Measurements from ENCODE around the gene RNF44. TPM values are rescaled to one million over a fixed set of nuclear protein-coding genes. Genes with fewer than 3 reads are reported as not detected.

The RNF44 gene
- total RNA-seq, 1 experiment from 2014 or later = 172 TPM

DNA sequence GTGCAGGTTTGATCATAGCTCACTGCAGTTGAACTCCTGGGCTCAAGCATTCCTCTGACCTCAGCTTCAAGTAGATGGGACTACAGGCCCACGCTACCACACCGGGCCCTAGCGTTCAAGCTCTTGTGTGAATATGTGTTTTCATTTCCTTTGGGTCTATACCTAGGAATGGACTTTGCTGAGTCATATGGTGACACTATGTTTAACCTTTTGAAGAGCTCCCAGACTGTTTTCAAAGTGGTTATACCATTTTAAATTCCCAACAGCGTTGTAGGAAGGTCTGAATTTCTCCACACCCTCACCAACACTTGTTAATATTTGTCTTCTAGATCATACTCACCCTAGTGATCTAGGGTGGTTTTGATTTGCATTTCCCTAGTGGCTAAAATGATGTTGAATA is 55.5 kb downstream of the RNF44 start:
- Histone ChIP-seq H2BK20ac (ENCODE audit: low read depth, low read length, poor library complexity, severe bottlenecking) (no peak overlapping the region), H3K79me1 (ENCODE audit: insufficient read depth, low read depth, low read length, poor library complexity, severe bottlenecking) (peaks cover 8% of the 10 kb centered on the region), H3K23ac (ENCODE audit: insufficient read length, low read depth, low read length) (no peak overlapping the region), H3K79me2 (ENCODE audit: insufficient read depth, low read length) (no peaks in the 10 kb centered on the region), H3K4me1 (ENCODE audit: insufficient read depth, low read length) (no peaks in the 10 kb centered on the region), H2AK5ac (ENCODE audit: insufficient read length, low read length) (no peak overlapping the region), H3K9ac (ENCODE audit: extremely low read depth, insufficient read length, low read length) (no peak overlapping the region), H3T11ph (ENCODE audit: low read length) (no peak overlapping the region), H3K27ac (ENCODE audit: insufficient read length, low read depth, low read length) (no peak overlapping the region), H3K4ac (ENCODE audit: low read depth, low read length) (no peak overlapping the region), H3K4me2 (ENCODE audit: insufficient read depth, insufficient read length, low read length) (no peak overlapping the region), H4K8ac (replicated peaks; ENCODE audit: insufficient read length, low read depth, low read length) (no peak overlapping the region), H4K5ac (ENCODE audit: insufficient read length, low read depth, low read length) (no peak overlapping the region), H3K9me3 (ENCODE audit: control insufficient read depth, low read depth, low read length) (no peaks in the 10 kb centered on the region), H4K91ac (ENCODE audit: insufficient read length, low read depth, low read length) (no peak overlapping the region), H4K20me1 (ENCODE audit: control insufficient read depth, insufficient read depth, insufficient read length) (no peaks in the 10 kb centered on the region), H2BK120ac (ENCODE audit: low read depth, low read length, poor library complexity, severe bottlenecking) (no peak overlapping the region), H2BK12ac (ENCODE audit: insufficient read length, low read depth, low read length) (no peak overlapping the region), H3K18ac (ENCODE audit: insufficient read length, low read depth, low read length) (no peak overlapping the region), H2BK5ac (ENCODE audit: insufficient read length, low read length) (no peak overlapping the region), H3K27me3 (ENCODE audit: insufficient read depth, low read length) (no peaks in the 10 kb centered on the region), H2AFZ (ENCODE audit: low read length) (no peak overlapping the region), H3K23me2 (ENCODE audit: insufficient read length, low read depth, low read length, poor library complexity, severe bottlenecking) (no peaks in the 10 kb centered on the region), H3K56ac (ENCODE audit: insufficient read length, low read depth, low read length) (no peak overlapping the region), H3K14ac (ENCODE audit: insufficient read depth, low read length) (no peak overlapping the region), H2BK15ac (ENCODE audit: low read depth, low read length) (no peak overlapping the region)
- no peak for TF ChIP-seq CTCF (conservative IDR thresholded peaks at IDR 0.05)
- Mint-ChIP-seq H3K27me3 (ENCODE audit: low read depth) (no peaks in the 10 kb centered on the region), H3K4me1 (no peaks in the 10 kb centered on the region), H3K36me3 (ENCODE audit: insufficient read depth in 1 of 3, low read depth in 3 of 3) (peaks cover 10 to 56% (median 35%) of the 10 kb centered on the region in 3 experiments; a peak in 6 of 7 replicates), H3K9me3 (no peaks in the 10 kb centered on the region), H3K27ac (no peak overlapping the region), H3K4me3 (no peak overlapping the region)
- WGBS (ENCODE audit: extremely low coverage, insufficient read length, low lambda C conversion rate) = no CpG with 5 or more reads among the region's 4 CpGs
- DNase-seq = no peak

Other genes with a start within 250 kb of the RNF44 start
- 128 and 136 TPM in 2 replicates for gene KIAA1191, start 175.6 kb downstream of the RNF44 start, total RNA-seq (2021)
- 7.9 and 9.6 TPM in 2 replicates for gene ARL10, start 171.9 kb downstream of the RNF44 start, total RNA-seq (2021)
- gene NOP16, start 148.8 kb downstream of the RNF44 start, total RNA-seq (2021) = 104 and 114 TPM in 2 replicates
- 92.3 and 92.8 TPM in 2 replicates for gene HIGD2A, start 148.7 kb downstream of the RNF44 start, total RNA-seq (2021)
- 31.6 and 34.5 TPM in 2 replicates for gene CLTB, start 120.9 kb downstream of the RNF44 start, total RNA-seq (2021)
- 42.4 and 44.4 TPM in 2 replicates for gene FAF2, start 89.0 kb downstream of the RNF44 start, total RNA-seq (2021)
- 0.90 TPM in 2 replicates for gene CDHR2, start 11.9 kb upstream of the RNF44 start, total RNA-seq (2021)
- gene GPRIN1, start 72.8 kb upstream of the RNF44 start, total RNA-seq (2021) = 10.8 and 12.1 TPM in 2 replicates
- gene SNCB, start 93.1 kb upstream of the RNF44 start, total RNA-seq (2021) = 3.5 and 4.2 TPM in 2 replicates
- 1.3 and 1.8 TPM in 2 replicates for gene EIF4E1B, start 93.3 kb upstream of the RNF44 start, total RNA-seq (2021)
- gene TSPAN17, start 110.1 kb upstream of the RNF44 start, total RNA-seq (2021) = 46.8 and 51.9 TPM in 2 replicates

Measured in H9 (cell line).